Left hindlimb (tissue), 1 donor: Measurements from ENCODE around the gene OLFM3.

Experiments
- DNase-seq: peaks from one replicate; pipeline ENCODE4 v3.0.0-alpha.2; 2018

OLFM3 gene

GRCh38 chr1:101942516-101943193, 54.1 kb downstream of the OLFM3 start:
- DNase-seq = no peak

GRCh38 chr1:101938681-101939080, 58.0 kb downstream of the OLFM3 start:
- DNase-seq = no peak

- DNase-seq = no peak
These were observed 67.4 kb downstream of the OLFM3 start for GRCh38 chr1:101929343-101929742.

GRCh38 chr1:101928829-101929228, 67.9 kb downstream of the OLFM3 start:
- DNase-seq = no peak

GRCh38 chr1:101924700-101925099, 72.0 kb downstream of the OLFM3 start:
- no peak for DNase-seq

- no peak for DNase-seq
These were observed 76.1 kb downstream of the OLFM3 start for GRCh38 chr1:101920577-101920976.

GRCh38 chr1:101918277-101918676, 78.4 kb downstream of the OLFM3 start:
- DNase-seq = no peak

- no peak for DNase-seq
These were observed 81.1 kb downstream of the OLFM3 start for GRCh38 chr1:101915597-101915996.

GRCh38 chr1:101914473-101915242, 82.1 kb downstream of the OLFM3 start:
- DNase-seq = no peak

GRCh38 chr1:101911894-101912293, 84.8 kb downstream of the OLFM3 start:
- DNase-seq = no peak

GRCh38 chr1:101908980-101909379, 87.7 kb downstream of the OLFM3 start:
- no peak for DNase-seq

- DNase-seq = no peak
These were observed 89.5 kb downstream of the OLFM3 start for GRCh38 chr1:101907264-101907663.

- no peak for DNase-seq
These were observed 91.4 kb downstream of the OLFM3 start for GRCh38 chr1:101905283-101905835.

- no peak for DNase-seq
These were observed 94.5 kb downstream of the OLFM3 start for GRCh38 chr1:101902199-101902598.

GRCh38 chr1:101898137-101898536, 98.6 kb downstream of the OLFM3 start:
- DNase-seq = no peak

- DNase-seq = no peak
These were observed 112.1 kb downstream of the OLFM3 start for GRCh38 chr1:101884621-101885020.

- no peak for DNase-seq
These were observed 120.8 kb downstream of the OLFM3 start for GRCh38 chr1:101875891-101876290.

GRCh38 chr1:101873672-101874071, 123.1 kb downstream of the OLFM3 start:
- no peak for DNase-seq

GRCh38 chr1:101859941-101860340, 136.8 kb downstream of the OLFM3 start:
- no peak for DNase-seq

GRCh38 chr1:101854271-101854670, 142.5 kb downstream of the OLFM3 start:
- DNase-seq = no peak

- DNase-seq = no peak
These were observed 143.8 kb downstream of the OLFM3 start for GRCh38 chr1:101852936-101853335.

- DNase-seq = no peak
These were observed 147.4 kb downstream of the OLFM3 start for GRCh38 chr1:101849356-101849755.

- DNase-seq = no peak
These were observed 149.1 kb downstream of the OLFM3 start for GRCh38 chr1:101847626-101848025.

GRCh38 chr1:101846820-101847219, 149.9 kb downstream of the OLFM3 start:
- DNase-seq = no peak
